Right lobe of liver (tissue), 6 donors: Measurements from ENCODE around the gene BEST1. TPM values are rescaled to one million over a fixed set of nuclear protein-coding genes. Genes with fewer than 3 reads are reported as not detected.

ENCODE experiments used
- ATAC-seq, 4 donors: fragments of 200-7000 bp; cut with Tn5 transposase; one replicate each; pipeline ENCODE4 v1.9.1; 2020; ENCODE audit warnings: mild to moderate bottlenecking in 4 of 4, moderate library complexity in 4 of 4
- DNase-seq, 3 donors: peaks; one replicate each; pipeline ENCODE4 v3.0.0-alpha.2; 2020
- H3K27ac ChIP-seq, 3 donors: fragments of 200-600 bp; one replicate each; pipeline ENCODE4 v1.8.0; 2022
- H3K27me3 ChIP-seq, 2 donors: fragments of 200-600 bp; one replicate each; pipeline ENCODE4 v1.8.0; 2022
- H3K36me3 ChIP-seq, 4 donors: fragments of 200-600 bp; sonication (generic) in 1 of 4; one replicate each; pipeline versions ENCODE4 v1.5.1 to v1.8.0; 2017 to 2022; ENCODE audit warnings: control low read depth in 1 of 4
- H3K4me1 ChIP-seq, 4 donors: fragments of 200-600 bp; sonication (generic) in 1 of 4; one replicate each; pipeline versions ENCODE4 v1.5.1 to v1.8.0; 2017 to 2022; ENCODE audit warnings: control low read depth in 1 of 4
- H3K4me3 ChIP-seq, 3 donors: fragments of 200-600 bp; one replicate each; pipeline ENCODE4 v1.8.0; 2022
- H3K9me3 ChIP-seq, 4 donors: fragments of 200-600 bp; sonication (generic) in 1 of 4; one replicate each; pipeline versions ENCODE4 v1.5.1 to v1.8.0; 2017 to 2022; ENCODE audit warnings: control low read depth in 1 of 4
- POLR2A ChIP-seq: fragments of 450-650 bp; IDR thresholded peaks from one replicate; pipeline ENCODE4 v1.6.1; 2017; ENCODE audit warnings: antibody characterized with exemption, mild to moderate bottlenecking
- WGBS: methylation state at CpG from one replicate; pipeline ENCODE4 v1.1.6; 2018; ENCODE audit warnings: low coverage, low lambda C conversion rate; ENCODE audit not compliant: insufficient coverage; ENCODE audit errors: missing lambda C conversion rate; 5-methylcytosine and 5-hydroxymethylcytosine counted together
- intact Hi-C, 2 donors: fragments of 100-400 bp; cut with DNase I; formaldehyde crosslinking; loops; one replicate each; pipeline versions ENCODE4 v1.11.2 to v1.14.1; 2022
- total RNA-seq, 6 experiments: library from RNA; depleted of rRNA in 2 of 6; stranded (reverse); fragments of >200 nt in 2 of 6; fragmentation: NEBNext Ultra II Directional in 3 of 6; extraction: Animal tissue kit (Norgen Biotek cat#: 25700) in 3 of 6; gene quantifications; one replicate each; pipeline versions ENCODE4 v1.1.0 to v1.2.4, GENCODE V29; 2016 to 2023
- TF ChIP-seq, protein P1 (sequence below), 4 donors: fragments of 200-600 bp in 3 of 4; fragments of 450-650 bp in 1 of 4; IDR thresholded peaks; one replicate each; pipeline versions ENCODE4 v1.5.1 to v1.8.0; 2016 to 2022; ENCODE audit warnings: antibody characterized with exemption in 4 of 4, mild to moderate bottlenecking in 2 of 4
- donor health status: DM: no; HTN: yes; CAD: no.
- donor health status: DM: no; HTN: no; CAD: no.
- donor health status: DM: no; HTN: no; CAD: no.
- donor health status: DM: no; HTN: yes; CAD: no.
- donor health status: DM: no; HTN: yes; CAD: no.

The BEST1 gene
- total RNA-seq, 6 experiments from 2014 or later = 0.55 to 2.3 (median 0.91) TPM

DNA sequence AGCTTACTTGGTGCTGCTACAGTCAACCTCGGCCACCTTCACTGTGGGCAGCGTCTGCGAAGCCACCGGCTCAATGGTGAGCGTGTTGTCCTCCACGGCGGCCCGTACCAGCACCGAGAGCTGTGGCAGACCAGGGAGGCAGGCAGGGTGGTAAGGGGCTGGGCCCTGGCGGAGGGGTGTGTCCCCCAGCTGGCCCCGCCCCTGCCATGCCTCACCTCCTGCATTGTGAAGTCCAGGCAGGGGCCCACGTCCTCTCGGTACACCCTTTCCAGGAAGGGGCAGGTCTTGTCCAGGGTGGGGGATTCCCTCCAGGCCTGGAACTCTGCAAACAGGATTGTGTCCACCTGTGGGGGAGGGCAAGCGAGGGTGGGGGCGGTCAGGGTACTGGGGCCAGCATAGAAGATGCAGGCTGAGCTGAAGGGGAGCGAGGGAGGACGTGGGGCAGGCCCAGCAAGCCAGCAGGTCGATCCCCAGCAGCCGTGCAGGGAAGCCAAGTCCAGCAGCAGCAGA, 45.6 kb upstream of the BEST1 start:
- Histone ChIP-seq H3K36me3 (no peaks in the 10 kb centered on the region), H3K27me3 (no peaks in the 10 kb centered on the region), H3K4me3 (peak overlapping the region; percentile 32 to 36 (median 33)), H3K9me3 (no peaks in the 10 kb centered on the region), H3K4me1 (no peaks in the 10 kb centered on the region), H3K27ac (no peak overlapping the region)
- TF ChIP-seq POLR2A = no peak
- TF ChIP-seq, protein P1, sequence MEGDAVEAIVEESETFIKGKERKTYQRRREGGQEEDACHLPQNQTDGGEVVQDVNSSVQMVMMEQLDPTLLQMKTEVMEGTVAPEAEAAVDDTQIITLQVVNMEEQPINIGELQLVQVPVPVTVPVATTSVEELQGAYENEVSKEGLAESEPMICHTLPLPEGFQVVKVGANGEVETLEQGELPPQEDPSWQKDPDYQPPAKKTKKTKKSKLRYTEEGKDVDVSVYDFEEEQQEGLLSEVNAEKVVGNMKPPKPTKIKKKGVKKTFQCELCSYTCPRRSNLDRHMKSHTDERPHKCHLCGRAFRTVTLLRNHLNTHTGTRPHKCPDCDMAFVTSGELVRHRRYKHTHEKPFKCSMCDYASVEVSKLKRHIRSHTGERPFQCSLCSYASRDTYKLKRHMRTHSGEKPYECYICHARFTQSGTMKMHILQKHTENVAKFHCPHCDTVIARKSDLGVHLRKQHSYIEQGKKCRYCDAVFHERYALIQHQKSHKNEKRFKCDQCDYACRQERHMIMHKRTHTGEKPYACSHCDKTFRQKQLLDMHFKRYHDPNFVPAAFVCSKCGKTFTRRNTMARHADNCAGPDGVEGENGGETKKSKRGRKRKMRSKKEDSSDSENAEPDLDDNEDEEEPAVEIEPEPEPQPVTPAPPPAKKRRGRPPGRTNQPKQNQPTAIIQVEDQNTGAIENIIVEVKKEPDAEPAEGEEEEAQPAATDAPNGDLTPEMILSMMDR (IDR thresholded peaks at IDR 0.05) = no peak
- DNase-seq = peak; percentile 70 to 88 (median 71)
- WGBS = 31% methylated on average over 6 of the region's 19 CpGs
- intact Hi-C loops = loop anchor here in 1 of 2 donors (10.0 kb wide), 1 partner anchor 170 kb away; no protein-coding TSS in a partner anchor
- peak; percentile 79 to 96 (median 94) for ATAC-seq

DNA sequence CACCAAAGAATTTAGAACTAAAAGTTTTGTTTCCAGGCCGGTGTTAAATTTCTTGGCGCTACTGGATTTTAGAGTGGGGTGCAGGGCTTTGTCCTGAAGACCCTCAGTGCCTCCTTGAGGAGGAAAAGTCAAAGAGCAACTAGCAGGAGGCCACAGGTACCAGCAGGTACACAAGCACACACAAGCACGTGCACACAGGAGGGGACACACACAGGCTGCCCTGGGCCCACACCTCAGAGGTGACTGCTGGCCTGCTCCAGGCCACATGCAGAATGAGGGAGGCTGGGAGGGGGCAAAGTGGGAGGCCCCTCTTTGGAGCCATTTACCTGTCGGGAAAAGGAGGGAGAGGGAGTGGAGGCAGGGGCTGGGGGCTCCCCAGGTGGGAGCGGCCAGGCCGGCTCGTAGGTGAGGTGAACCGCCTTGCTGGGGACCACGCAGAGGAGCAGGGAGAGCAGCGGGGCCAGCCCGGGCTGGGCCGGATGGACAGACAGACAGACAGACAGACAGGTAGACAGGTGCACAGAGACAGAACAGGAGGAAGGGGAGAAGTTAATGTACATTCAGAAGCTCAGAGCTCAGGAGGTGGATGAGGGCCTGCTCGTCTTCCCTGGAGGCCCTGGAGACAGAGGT, 45.0 kb upstream of the BEST1 start:
- TF ChIP-seq POLR2A = no peak
- TF ChIP-seq, protein P1 (IDR thresholded peaks at IDR 0.05) = no peak
- Histone ChIP-seq H3K4me3 (no peak overlapping the region), H3K36me3 (no peaks in the 10 kb centered on the region), H3K9me3 (no peaks in the 10 kb centered on the region), H3K27ac (no peak overlapping the region), H3K4me1 (no peaks in the 10 kb centered on the region), H3K27me3 (no peaks in the 10 kb centered on the region)
- no peak for ATAC-seq
- 59% methylated on average over 4 of the region's 13 CpGs for WGBS
- DNase-seq = no peak
- intact Hi-C loops = loop anchor here in 1 of 2 donors (10.0 kb wide), 1 partner anchor 170 kb away; no protein-coding TSS in a partner anchor

DNA sequence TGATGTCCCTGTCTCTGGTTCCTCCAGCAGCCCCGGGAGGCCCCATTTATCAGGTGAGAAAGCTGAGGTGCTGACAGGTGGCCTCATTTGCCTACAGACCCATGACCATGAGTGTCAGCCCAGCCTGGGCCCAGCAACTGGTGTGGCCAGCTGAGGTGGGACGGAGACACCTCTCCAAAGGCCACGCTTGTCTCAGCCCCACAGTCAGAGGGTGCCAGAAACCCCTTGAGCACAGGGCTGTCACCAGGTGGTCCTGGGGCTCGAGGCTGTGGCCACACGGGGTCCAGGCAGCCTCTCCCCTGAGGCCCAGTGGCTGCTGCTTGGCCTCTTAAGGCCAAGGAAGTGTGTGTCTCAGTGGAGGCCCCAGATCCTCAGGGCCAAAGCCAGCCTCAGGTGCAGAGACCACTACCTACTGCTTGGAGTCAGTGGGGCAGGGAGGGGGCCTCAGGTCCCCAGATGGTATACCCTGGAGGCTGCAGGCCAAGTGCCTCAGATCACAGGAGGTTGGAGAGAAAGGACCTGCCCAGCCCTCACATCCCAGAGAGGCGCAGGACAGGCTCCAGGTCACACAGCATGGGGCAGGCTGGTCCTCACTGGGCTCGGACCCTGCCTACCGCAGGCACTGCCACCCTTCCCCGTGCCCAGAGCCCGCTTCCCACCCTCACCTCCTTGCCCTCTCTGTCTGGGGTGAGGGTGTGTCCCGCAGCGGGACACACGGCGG, 44.2 kb upstream of the BEST1 start:
- Histone ChIP-seq H3K9me3 (no peaks in the 10 kb centered on the region), H3K36me3 (no peaks in the 10 kb centered on the region), H3K27ac (no peak overlapping the region), H3K27me3 (no peaks in the 10 kb centered on the region), H3K4me3 (no peak overlapping the region), H3K4me1 (no peaks in the 10 kb centered on the region)
- TF ChIP-seq, protein P1 (IDR thresholded peaks at IDR 0.05) = no peak
- no peak for TF ChIP-seq POLR2A
- ATAC-seq (no peak), DNase-seq (no peak)
- WGBS = no CpG with 5 or more reads among the region's 14 CpGs
- intact Hi-C loops = loop anchor here in 1 of 2 donors (10.0 kb wide), 1 partner anchor 169 kb away; no protein-coding TSS in a partner anchor

DNA sequence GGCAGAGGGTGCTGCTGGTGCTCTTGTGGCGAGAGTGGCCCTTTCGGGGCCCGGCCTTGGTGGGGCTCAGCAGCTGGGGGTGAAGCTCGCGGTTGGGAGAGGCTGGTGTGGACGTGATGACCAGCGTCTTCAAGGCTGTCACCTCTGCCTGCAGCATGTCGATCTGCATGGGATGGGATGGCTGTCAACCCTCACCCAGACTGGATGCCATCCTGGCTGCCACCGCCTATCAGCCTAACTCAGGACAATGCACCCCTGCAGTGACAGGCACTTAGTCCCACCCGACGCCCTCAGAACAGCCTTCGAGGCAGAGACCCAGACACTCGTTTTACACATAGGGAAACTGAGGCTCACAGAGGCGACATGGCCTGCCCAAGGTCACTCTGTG, 43.6 kb upstream of the BEST1 start:
- Histone ChIP-seq H3K4me1 (no peaks in the 10 kb centered on the region), H3K27ac (no peak overlapping the region), H3K9me3 (no peaks in the 10 kb centered on the region), H3K36me3 (no peaks in the 10 kb centered on the region), H3K4me3 (no peak overlapping the region), H3K27me3 (no peaks in the 10 kb centered on the region)
- intact Hi-C loops = loop anchor here in 1 of 2 donors (10.0 kb wide), 1 partner anchor 168 kb away; no protein-coding TSS in a partner anchor
- no peak for TF ChIP-seq POLR2A
- TF ChIP-seq, protein P1 (IDR thresholded peaks at IDR 0.05) = no peak
- DNase-seq = no peak
- no peak for ATAC-seq
- no CpG with 5 or more reads among the region's 14 CpGs for WGBS
